GM13977 (cell line): ENCODE data around the gene RFC2.

Source experiments
- DNase-seq: peaks from one replicate; pipeline ENCODE4 v3.0.0; 2012; ENCODE audit warnings: low spot score
- CTCF ChIP-seq: IDR thresholded peaks from 2 replicates; pipeline ENCODE4 v1.5.1; 2012; ENCODE audit warnings: mild to moderate bottlenecking, control low read depth; ENCODE audit not compliant: insufficient read depth; ENCODE audit errors: extremely low read depth, missing control alignments
- in situ Hi-C: fragments of 300-500 bp; cut with MboI; formaldehyde crosslinking; loops from one replicate; pipeline ENCODE4 v1.12.0; 2022; ENCODE audit warnings: low sequenced_read_pairs, low pct_unique_long_range_greater_than_20kb, mixed read lengths, inconsistent platforms; ENCODE audit not compliant: unreplicated experiment

RFC2 gene

GRCh38 chr7:74294191-74294998 lies 40.2 kb upstream of the RFC2 start:
- TF ChIP-seq CTCF: no peak
- in situ Hi-C loops: no loop called here
- DNase-seq: no peak

GRCh38 chr7:74293577-74293908 lies 39.3 kb upstream of the RFC2 start:
- no peak for DNase-seq
- in situ Hi-C loops: no loop called here
- no peak for TF ChIP-seq CTCF

- no peak for TF ChIP-seq CTCF
- in situ Hi-C loops: no loop called here
- no peak for DNase-seq
Observed at GRCh38 chr7:74292757-74293576, 38.8 kb upstream of the RFC2 start.

- in situ Hi-C loops: no loop called here
- no peak for TF ChIP-seq CTCF
- no peak for DNase-seq
Observed at GRCh38 chr7:74291535-74291934, 37.3 kb upstream of the RFC2 start.

GRCh38 chr7:74290981-74291441 lies 36.8 kb upstream of the RFC2 start:
- DNase-seq: peak; percentile 16
- in situ Hi-C loops: no loop called here
- no peak for TF ChIP-seq CTCF

- DNase-seq: peak; percentile 40
- in situ Hi-C loops: no loop called here
- no peak for TF ChIP-seq CTCF
Observed at GRCh38 chr7:74290553-74290950, 36.4 kb upstream of the RFC2 start.
